Activated naive CD4-positive, alpha-beta T cell treated with Interleukin-2 at 50 U/mL for 16 hours (primary cell): ENCODE data around the gene LBX2.
A peak's percentile ranks its signal among the peaks of the same experiment; 100 is the strongest.
"Not testable (repeated sequence)": the region's sequence is repeated elsewhere in the genome, so short reads cannot be mapped to it uniquely, and the experiment has no call there.

Source experiments
- DNase-seq: peaks from one replicate; pipeline ENCODE4 v3.0.0-alpha.2; 2020

The LBX2 gene

GRCh38 chr2:74481961-74482800 lies 17.2 kb downstream of the LBX2 start:
- DNase-seq, result peak; percentile 64

- no peak for DNase-seq
These were observed 18.0 kb downstream of the LBX2 start for GRCh38 chr2:74481431-74481830.

- no peak for DNase-seq
These were observed 24.5 kb downstream of the LBX2 start for GRCh38 chr2:74474899-74475298.

- DNase-seq, result no peak
These were observed 24.9 kb downstream of the LBX2 start for GRCh38 chr2:74474481-74474880.

- no peak for DNase-seq
These were observed 26.5 kb downstream of the LBX2 start for GRCh38 chr2:74472945-74473258.

- peak; percentile 96 for DNase-seq
These were observed 27.1 kb downstream of the LBX2 start, which contains the start of gene MRPL53 for GRCh38 chr2:74472086-74472944. Gene MRPL53 (minus strand): TSS chr2:74472680. CDS start chr2:74472660, 20 bp downstream.

GRCh38 chr2:74471332-74472065 lies 27.9 kb downstream of the LBX2 start:
- DNase-seq, result no peak

- DNase-seq, result not testable (repeated sequence)
These were observed 28.7 kb downstream of the LBX2 start for GRCh38 chr2:74470742-74471141.

- DNase-seq, result no peak
These were observed 35.0 kb downstream of the LBX2 start for GRCh38 chr2:74464406-74464805.

GRCh38 chr2:74462786-74463105 lies 36.7 kb downstream of the LBX2 start:
- DNase-seq, result no peak

- DNase-seq, result no peak
These were observed 37.2 kb downstream of the LBX2 start for GRCh38 chr2:74462054-74462785.

- no peak for DNase-seq
These were observed 38.0 kb downstream of the LBX2 start for GRCh38 chr2:74461187-74462053.

GRCh38 chr2:74460187-74460586 lies 39.2 kb downstream of the LBX2 start:
- DNase-seq, result not testable (repeated sequence)

GRCh38 chr2:74459503-74460118 lies 39.8 kb downstream of the LBX2 start:
- not testable (repeated sequence) for DNase-seq

GRCh38 chr2:74458938-74459363 lies 40.5 kb downstream of the LBX2 start:
- no peak for DNase-seq

- DNase-seq, result peak; percentile 99
These were observed 41.1 kb downstream of the LBX2 start, which contains the start of gene WBP1 for GRCh38 chr2:74458132-74458937. Gene WBP1 (plus strand): TSS chr2:74458438. CDS start chr2:74458603, 165 bp downstream.

GRCh38 chr2:74457549-74458131 lies 41.8 kb downstream of the LBX2 start:
- peak; percentile 85 for DNase-seq

GRCh38 chr2:74457129-74457548 lies 42.3 kb downstream of the LBX2 start:
- no peak for DNase-seq

GRCh38 chr2:74454654-74455511 lies 44.5 kb downstream of the LBX2 start, which contains the start of gene INO80B:
Gene INO80B (plus strand): TSS chr2:74455087. CDS start chr2:74455117, 30 bp downstream.
- peak; percentile 97 for DNase-seq
